Measurements from ENCODE around the gene LRRC17. TPM values are rescaled to one million over a fixed set of nuclear protein-coding genes. Genes with fewer than 3 reads are reported as not detected.
"Not testable (repeated sequence)": the region's sequence is repeated elsewhere in the genome, so short reads cannot be mapped to it uniquely, and the experiment has no call there.

LRRC17 gene
- total RNA-seq, 1 donor from 2014 or later, result 6.2 TPM

- no peak for DNase-seq (ENCODE audit: low read depth)
- no peak for TF ChIP-seq CTCF (IDR thresholded peaks at IDR 0.05; ENCODE audit: insufficient read depth, low read length, poor library complexity, severe bottlenecking)
- H3K36me3 ChIP-seq (ENCODE audit: control insufficient read depth, insufficient read depth, low read length), result no peaks in the 10 kb centered on the region
- no peaks in the 10 kb centered on the region for H3K27me3 ChIP-seq (ENCODE audit: control insufficient read depth, insufficient read depth, low read length)
- no peak overlapping the region for H3K4me3 ChIP-seq (ENCODE audit: low read depth, low read length)
These were observed 20.0 kb upstream of the LRRC17 start for GRCh38 chr7:102892631-102893278.

DNA sequence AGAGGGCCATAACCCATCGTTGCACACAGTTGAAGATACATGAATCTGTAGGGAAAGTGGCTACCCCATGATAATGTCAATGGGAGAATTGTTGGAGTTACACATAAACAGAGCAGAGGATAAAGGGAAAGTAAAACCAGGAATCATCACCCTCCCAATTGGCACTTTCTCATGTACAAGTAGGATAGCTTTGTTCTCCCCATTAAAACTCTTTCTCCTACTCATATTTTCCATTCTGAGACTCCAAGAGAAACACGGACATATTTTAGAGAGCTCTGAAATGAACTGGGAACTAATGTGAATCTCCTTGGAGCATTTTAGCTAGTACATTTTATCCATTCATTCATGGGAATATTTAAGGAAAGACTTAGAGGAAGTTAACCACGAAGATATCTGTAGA, 17.2 kb upstream of the LRRC17 start:
- no peaks in the 10 kb centered on the region for H3K27me3 ChIP-seq (ENCODE audit: control insufficient read depth, insufficient read depth, low read length)
- no peak for TF ChIP-seq CTCF (IDR thresholded peaks at IDR 0.05; ENCODE audit: insufficient read depth, low read length, poor library complexity, severe bottlenecking)

GRCh38 chr7:102896585-102896984, 16.2 kb upstream of the LRRC17 start:
- no peak for TF ChIP-seq CTCF (IDR thresholded peaks at IDR 0.05; ENCODE audit: insufficient read depth, low read length, poor library complexity, severe bottlenecking)
- no peak for DNase-seq (ENCODE audit: low read depth)
- Histone ChIP-seq H3K36me3 (ENCODE audit: control insufficient read depth, insufficient read depth, low read length) (no peaks in the 10 kb centered on the region), H3K4me3 (ENCODE audit: low read depth, low read length) (no peak overlapping the region), H3K27me3 (ENCODE audit: control insufficient read depth, insufficient read depth, low read length) (no peaks in the 10 kb centered on the region)

More for the DNA sequence above, 17.2 kb upstream of the LRRC17 start:
- no peak overlapping the region for H3K4me3 ChIP-seq (ENCODE audit: low read depth, low read length)
- H3K36me3 ChIP-seq (ENCODE audit: control insufficient read depth, insufficient read depth, low read length), result no peaks in the 10 kb centered on the region
- no peak for DNase-seq (ENCODE audit: low read depth)

DNA sequence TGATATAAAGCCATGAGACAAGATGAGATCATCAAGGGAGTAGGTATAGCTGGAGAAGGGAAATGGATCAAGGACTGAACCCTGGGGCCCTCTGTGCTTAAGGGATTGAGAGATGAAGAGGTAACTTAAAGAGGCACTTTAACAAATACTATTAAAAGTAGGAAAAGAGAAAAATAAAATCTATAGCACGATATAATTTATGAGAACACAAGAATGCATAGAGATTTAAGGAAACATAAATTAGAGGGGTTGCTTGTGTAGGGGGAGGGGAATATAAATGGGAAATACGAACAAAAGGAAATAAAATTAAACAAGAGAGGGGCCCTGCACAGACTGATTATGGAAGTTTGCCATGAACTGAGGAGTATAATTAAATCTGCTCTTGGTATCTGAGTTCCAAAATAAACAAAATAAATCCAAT, 15.6 kb upstream of the LRRC17 start:
- H3K27me3 ChIP-seq (ENCODE audit: control insufficient read depth, insufficient read depth, low read length), result no peaks in the 10 kb centered on the region
- DNase-seq (ENCODE audit: low read depth), result no peak
- no peaks in the 10 kb centered on the region for H3K36me3 ChIP-seq (ENCODE audit: control insufficient read depth, insufficient read depth, low read length)
- no peak overlapping the region for H3K4me3 ChIP-seq (ENCODE audit: low read depth, low read length)
- TF ChIP-seq CTCF (IDR thresholded peaks at IDR 0.05; ENCODE audit: insufficient read depth, low read length, poor library complexity, severe bottlenecking), result no peak

- no peaks in the 10 kb centered on the region for H3K36me3 ChIP-seq (ENCODE audit: control insufficient read depth, insufficient read depth, low read length)
- no peak overlapping the region for H3K4me3 ChIP-seq (ENCODE audit: low read depth, low read length)
- DNase-seq (ENCODE audit: low read depth), result no peak
- TF ChIP-seq CTCF (IDR thresholded peaks at IDR 0.05; ENCODE audit: insufficient read depth, low read length, poor library complexity, severe bottlenecking), result no peak
- no peaks in the 10 kb centered on the region for H3K27me3 ChIP-seq (ENCODE audit: control insufficient read depth, insufficient read depth, low read length)
These were observed 14.8 kb upstream of the LRRC17 start for GRCh38 chr7:102897856-102898531.

- Histone ChIP-seq H3K36me3 (ENCODE audit: control insufficient read depth, insufficient read depth, low read length) (no peaks in the 10 kb centered on the region), H3K27me3 (ENCODE audit: control insufficient read depth, insufficient read depth, low read length) (no peaks in the 10 kb centered on the region), H3K4me3 (ENCODE audit: low read depth, low read length) (no peak overlapping the region)
- no peak for TF ChIP-seq CTCF (IDR thresholded peaks at IDR 0.05; ENCODE audit: insufficient read depth, low read length, poor library complexity, severe bottlenecking)
- no peak for DNase-seq (ENCODE audit: low read depth)
These were observed 14.3 kb upstream of the LRRC17 start for GRCh38 chr7:102898532-102898859.

GRCh38 chr7:102902052-102902451, 10.7 kb upstream of the LRRC17 start:
- H3K36me3 ChIP-seq (ENCODE audit: control insufficient read depth, insufficient read depth, low read length); H3K27me3 ChIP-seq (ENCODE audit: control insufficient read depth, insufficient read depth, low read length); DNase-seq (ENCODE audit: low read depth); H3K4me3 ChIP-seq (ENCODE audit: low read depth, low read length): not testable (repeated sequence)

DNA sequence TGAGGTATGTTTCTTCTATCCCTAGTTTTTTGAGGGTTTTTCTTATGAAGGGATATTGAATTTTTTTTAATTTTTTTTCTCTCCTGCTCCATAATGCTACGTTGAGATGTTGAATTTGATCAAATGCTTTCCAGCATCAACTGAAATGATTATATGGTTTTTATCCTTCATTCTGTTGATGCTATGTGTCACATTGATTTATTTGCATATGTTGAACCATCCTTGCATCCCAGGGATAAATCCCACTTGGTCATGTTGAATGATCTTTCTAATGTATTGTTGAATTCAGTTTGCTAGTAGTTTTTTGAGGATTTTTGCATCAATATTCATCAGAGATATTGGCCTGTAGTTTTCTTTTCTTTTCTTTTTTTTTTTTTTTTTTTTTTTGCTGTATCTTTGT, 9.2 kb upstream of the LRRC17 start:
- not testable (repeated sequence) for DNase-seq (ENCODE audit: low read depth); H3K27me3 ChIP-seq (ENCODE audit: control insufficient read depth, insufficient read depth, low read length); H3K4me3 ChIP-seq (ENCODE audit: low read depth, low read length); H3K36me3 ChIP-seq (ENCODE audit: control insufficient read depth, insufficient read depth, low read length)
